RKO (cell line): ENCODE results near the gene UBR2.
"Not testable (repeated sequence)": the region's sequence is repeated elsewhere in the genome, so short reads cannot be mapped to it uniquely, and the experiment has no call there.

Experiments
- DNase-seq: peaks from one replicate; pipeline ENCODE4 v3.0.0-alpha.2; 2016; ENCODE audit warnings: low spot score

UBR2 gene

GRCh38 chr6:42727627-42728026 is 163.8 kb downstream of the UBR2 start:
- DNase-seq = no peak

DNA sequence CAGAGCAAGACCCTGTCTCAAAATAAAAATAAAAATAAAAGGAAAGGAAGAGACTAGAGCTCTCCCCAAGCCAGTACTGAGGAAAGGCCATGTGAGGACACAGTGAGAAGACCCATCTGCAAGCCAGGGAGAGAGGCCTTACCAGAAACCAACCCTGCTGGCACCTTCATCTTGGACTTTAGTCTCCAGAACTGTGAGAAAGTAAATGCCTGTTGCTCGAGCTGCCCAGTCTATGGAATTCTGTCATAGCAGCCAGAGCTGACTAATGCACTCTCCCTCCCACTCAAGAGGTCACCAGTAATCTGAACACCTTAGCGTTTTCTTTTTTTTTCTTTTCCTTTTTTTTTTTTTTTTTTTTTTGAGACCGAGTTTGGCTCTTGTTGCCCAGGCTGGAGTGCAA is 165.9 kb downstream of the UBR2 start:
- DNase-seq = peak; percentile 65

- not testable (repeated sequence) for DNase-seq
These were observed 170.1 kb downstream of the UBR2 start for GRCh38 chr6:42733867-42734481.

DNA sequence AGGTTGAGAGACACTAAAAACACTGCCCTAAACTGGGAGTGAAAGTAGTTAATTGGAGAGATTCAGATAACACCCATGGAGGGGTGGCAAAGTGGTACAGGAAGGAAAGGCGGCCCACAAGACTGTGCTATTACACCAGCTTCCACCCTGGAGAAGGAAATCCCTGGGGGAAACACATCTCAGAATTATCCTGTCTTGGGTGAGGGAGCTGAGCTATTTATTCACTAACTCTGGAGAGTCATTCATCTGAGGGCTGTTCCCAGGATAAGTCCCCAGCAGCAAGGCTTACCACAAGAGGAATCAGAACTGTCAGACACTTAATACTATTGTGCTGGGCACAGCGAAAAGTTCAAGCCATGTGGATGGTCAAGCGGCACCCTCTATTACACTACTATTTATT is 172.1 kb downstream of the UBR2 start:
- DNase-seq = no peak

DNA sequence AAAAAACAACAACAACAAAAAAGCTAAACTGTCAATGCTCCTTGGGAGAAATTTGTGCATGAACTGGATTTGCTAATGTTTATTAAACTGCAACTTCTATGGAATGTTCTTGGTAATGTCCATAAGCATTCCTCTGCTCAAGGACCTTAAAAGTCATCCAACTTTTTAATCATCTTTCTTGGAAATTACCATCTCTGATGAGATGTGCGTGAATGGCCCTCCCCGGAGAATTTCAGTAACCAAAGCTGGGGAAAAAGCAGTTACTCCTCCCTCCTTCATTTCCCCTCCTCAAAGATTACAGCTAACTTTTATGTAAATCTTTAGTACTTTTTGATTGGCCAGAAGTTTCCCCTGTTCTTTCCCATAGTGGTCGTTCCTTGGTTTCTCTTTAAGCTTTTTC is 176.9 kb downstream of the UBR2 start:
- DNase-seq = no peak

DNA sequence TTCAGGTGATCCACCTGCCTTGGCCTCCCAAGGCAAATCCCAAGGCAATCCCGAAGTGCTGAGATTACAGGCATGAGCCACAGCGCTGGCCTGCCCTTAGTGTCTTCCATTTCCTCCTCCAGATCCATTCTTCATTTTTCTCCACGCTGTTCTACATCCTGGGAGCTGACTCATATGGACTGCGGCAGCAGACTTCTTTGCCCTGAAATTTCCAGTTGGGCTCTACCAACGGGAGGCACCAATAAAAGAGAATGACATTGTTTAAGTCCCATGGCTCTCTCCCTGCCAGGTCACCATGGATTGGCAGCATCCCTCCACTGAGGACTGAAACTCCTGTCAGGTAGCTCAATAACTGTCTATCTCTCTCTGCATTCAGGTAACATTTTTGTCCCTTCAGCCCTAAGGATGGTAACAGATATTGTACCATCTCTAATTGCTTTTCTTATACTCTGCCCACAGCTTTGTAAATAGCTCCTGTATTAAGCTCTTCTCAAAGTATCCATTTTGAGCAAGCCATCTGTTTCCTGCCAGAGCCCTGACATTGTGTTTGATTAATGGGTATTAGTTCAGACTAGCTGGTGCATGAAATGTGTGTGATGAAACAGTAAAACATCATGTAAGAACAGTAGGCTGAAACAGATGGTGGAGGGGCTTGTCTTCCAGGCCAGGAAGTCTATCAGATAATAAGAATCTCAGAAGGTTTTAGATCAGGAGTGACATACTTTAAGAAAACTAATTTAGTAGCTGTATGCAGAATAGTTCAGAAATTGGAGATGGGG is 178.5 kb downstream of the UBR2 start:
- peak; percentile 16 for DNase-seq
